SJSA1 (cell line): ENCODE measurements around the gene TMEM244. TPM values are rescaled to one million over a fixed set of nuclear protein-coding genes. Genes with fewer than 3 reads are reported as not detected.
"Not testable (repeated sequence)": the region's sequence is repeated elsewhere in the genome, so short reads cannot be mapped to it uniquely, and the experiment has no call there.

ENCODE experiments used
- DNase-seq, 2 experiments: peaks; one replicate each; pipeline ENCODE4 v3.0.0-alpha.2; 2015 to 2020; ENCODE audit warnings: low spot score in 2 of 2, low read depth in 1 of 2
- H3K27ac ChIP-seq: fragments of 250-450 bp; sonication (Bioruptor Pico); 2 replicates; pipeline ENCODE4 v1.5.1; 2020; ENCODE audit warnings: mild to moderate bottlenecking, moderate library complexity
- H3K27me3 ChIP-seq: fragments of 250-450 bp; sonication (Bioruptor Pico); replicated peaks from 2 replicates; pipeline ENCODE4 v1.5.1; 2020; ENCODE audit warnings: mild to moderate bottlenecking, moderate library complexity
- H3K36me3 ChIP-seq: fragments of 250-450 bp; sonication (Bioruptor Pico); 2 replicates; pipeline ENCODE4 v1.5.1; 2020; ENCODE audit warnings: mild to moderate bottlenecking
- H3K4me1 ChIP-seq: fragments of 250-450 bp; sonication (Bioruptor Pico); replicated peaks from 2 replicates; pipeline ENCODE4 v1.6.1; 2021; ENCODE audit warnings: mild to moderate bottlenecking
- H3K4me3 ChIP-seq: fragments of 250-450 bp; sonication (Bioruptor Pico); 2 replicates; pipeline ENCODE4 v1.5.1; 2020; ENCODE audit warnings: mild to moderate bottlenecking
- H3K9me3 ChIP-seq: fragments of 250-450 bp; sonication (Bioruptor Pico); replicated peaks from 2 replicates; pipeline ENCODE4 v1.5.1; 2020; ENCODE audit warnings: mild to moderate bottlenecking
- total RNA-seq: library from RNA; depleted of rRNA; stranded (reverse); fragments of >200 nt; shearing (Covaris generic); gene quantifications from 2 replicates; pipeline ENCODE4 v1.2.3, GENCODE V29; 2014

Gene TMEM244
- total RNA-seq, 1 experiment from 2014 or later: not detected

DNA sequence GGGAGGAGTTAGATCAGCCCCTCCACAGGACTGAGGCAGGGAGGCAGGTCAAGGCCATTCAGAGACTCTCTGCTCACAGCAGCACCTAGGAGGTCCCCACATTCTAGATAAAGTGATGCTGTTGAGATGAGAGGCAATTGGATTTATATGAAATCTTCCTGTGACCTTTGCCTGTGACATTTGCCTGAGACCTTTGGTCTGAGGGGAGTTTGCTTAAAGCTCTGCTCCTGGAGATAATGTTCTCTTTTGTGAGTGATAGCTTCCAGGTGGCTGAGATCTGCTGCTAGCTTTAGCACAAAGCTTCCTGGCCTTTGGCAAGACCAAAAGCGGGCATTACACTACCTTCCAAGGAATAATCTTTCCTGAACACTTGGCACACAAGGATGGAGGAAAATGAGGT is 43.3 kb downstream of the TMEM244 start:
- no peak overlapping the region for H3K4me3 ChIP-seq
- H3K9me3 ChIP-seq: no peaks in the 10 kb centered on the region
- H3K36me3 ChIP-seq: no peaks in the 10 kb centered on the region
- H3K27me3 ChIP-seq: no peaks in the 10 kb centered on the region
- no peak overlapping the region for H3K27ac ChIP-seq
- no peak for DNase-seq
- H3K4me1 ChIP-seq: no peaks in the 10 kb centered on the region

DNA sequence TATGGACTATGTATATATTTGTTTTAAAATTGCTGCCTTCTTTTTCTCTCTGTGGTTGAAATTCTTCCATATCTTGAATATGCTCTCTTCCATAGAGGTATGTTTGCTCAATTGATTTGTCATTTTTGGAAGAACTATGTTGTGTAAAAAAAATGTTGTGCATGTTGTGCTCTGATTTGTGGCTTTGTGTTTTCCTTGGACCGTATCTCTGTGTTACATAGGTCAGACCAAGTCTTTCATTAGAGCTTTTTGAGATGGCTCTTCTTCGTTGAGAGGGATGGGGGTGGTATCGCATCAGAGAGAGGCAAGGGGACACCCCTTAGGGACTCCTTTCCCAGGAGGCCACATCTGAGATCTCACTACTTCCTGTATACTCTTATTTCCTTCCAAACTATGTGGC is 43.8 kb downstream of the TMEM244 start:
- Histone ChIP-seq H3K4me3 (no peak overlapping the region), H3K27ac (no peak overlapping the region), H3K9me3 (no peaks in the 10 kb centered on the region), H3K4me1 (no peaks in the 10 kb centered on the region), H3K36me3 (no peaks in the 10 kb centered on the region), H3K27me3 (no peaks in the 10 kb centered on the region)
- DNase-seq: no peak

DNA sequence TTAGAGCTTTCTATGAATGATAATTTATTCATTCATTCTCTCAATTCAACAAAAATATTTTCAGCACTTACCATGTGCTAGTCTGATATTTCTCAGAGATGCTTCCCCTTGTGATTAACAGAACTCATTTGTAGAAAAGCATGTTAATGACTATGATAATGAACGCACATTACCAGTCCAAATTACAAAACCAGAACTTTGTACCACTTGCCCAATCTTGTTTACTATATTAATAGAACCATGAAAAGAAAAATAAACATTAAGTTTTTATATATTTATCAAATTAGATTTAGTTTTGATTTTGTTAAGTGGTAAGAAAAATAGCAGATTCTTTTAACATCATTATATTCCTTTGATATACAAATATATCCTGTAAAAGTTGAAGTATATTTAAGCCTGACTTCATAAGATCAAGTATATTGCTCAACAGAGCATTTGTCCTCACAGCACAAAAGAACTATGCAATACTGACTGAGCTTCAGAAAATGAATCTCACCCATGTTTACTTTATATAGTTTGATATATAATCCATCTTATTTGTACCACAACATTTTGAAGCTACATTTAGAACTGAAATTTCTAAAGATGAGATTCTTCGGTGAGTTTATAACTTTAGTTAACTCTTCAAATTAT is 48.9 kb downstream of the TMEM244 start:
- no peak for DNase-seq
- Histone ChIP-seq H3K27ac (no peak overlapping the region), H3K36me3 (no peaks in the 10 kb centered on the region), H3K27me3 (0 out of 2 replicates have a peak, but pooled peaks cover 3% of the 10 kb centered on the region), H3K9me3 (no peaks in the 10 kb centered on the region), H3K4me1 (no peaks in the 10 kb centered on the region), H3K4me3 (no peak overlapping the region)

DNA sequence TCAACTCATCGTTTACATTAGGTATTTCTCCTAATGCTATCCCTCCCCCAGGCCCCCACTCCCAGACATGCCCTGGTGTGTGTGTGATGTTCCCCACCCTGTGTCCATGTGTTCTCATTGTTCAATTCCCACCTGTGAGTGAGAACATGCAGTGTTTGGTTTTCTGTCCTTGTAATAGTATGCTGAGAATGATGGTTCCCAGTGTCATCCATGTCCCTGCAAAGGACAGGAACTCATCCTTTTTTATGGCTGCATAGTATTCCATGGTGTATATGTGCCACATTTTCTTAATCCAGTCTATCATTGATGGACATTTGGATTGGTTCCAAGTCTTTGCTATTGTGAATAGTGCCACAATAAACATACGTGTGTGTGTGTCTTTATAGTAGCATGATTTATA is 54.0 kb downstream of the TMEM244 start:
- H3K4me3 ChIP-seq, H3K27ac ChIP-seq, H3K36me3 ChIP-seq, H3K4me1 ChIP-seq, H3K27me3 ChIP-seq, DNase-seq, H3K9me3 ChIP-seq: not testable (repeated sequence)

DNA sequence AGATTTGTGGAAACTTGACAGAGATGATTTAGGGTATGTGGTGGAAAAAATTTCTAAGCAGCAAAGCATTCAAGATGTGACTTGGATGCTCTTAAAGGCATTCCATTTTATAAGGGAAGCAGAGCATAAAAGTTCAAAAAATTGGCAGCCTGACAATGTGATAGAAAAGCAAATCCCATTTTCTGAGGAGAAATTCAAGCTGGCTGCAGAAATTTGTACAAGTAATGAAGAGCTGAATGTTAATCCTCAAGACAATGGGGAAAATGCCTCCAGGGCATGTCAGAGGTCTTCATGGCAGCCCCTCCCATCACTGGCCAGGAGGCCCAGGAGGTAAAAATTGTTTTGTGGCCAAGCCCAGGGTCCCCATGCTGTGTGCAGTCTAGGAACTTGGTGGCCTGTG is 58.2 kb downstream of the TMEM244 start:
- not testable (repeated sequence) for H3K27ac ChIP-seq, H3K4me1 ChIP-seq, H3K27me3 ChIP-seq, DNase-seq, H3K9me3 ChIP-seq, H3K4me3 ChIP-seq, H3K36me3 ChIP-seq

DNA sequence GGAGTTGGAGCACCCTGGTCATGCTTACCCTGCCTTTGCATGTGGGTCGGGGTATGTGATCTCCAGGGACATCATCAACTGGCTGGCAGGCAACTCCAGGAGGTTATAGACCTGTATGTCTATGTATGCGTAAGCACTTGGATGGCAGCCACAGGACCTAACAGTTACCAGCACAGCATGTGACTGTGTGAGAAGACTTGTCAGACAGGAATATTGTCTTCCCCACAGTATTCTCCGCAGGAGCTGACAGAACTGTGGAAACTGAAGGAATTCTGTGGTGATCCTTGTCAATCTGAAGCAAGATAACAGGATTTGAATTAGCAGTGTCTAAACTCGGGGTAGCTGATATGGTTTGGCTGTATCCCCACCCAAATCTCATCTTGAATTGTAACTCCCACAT is 59.2 kb downstream of the TMEM244 start:
- Histone ChIP-seq H3K36me3 (no peaks in the 10 kb centered on the region), H3K27ac (no peak overlapping the region), H3K27me3 (no peaks in the 10 kb centered on the region), H3K4me1 (no peaks in the 10 kb centered on the region), H3K9me3 (0 out of 2 replicates have a peak, but pooled peaks cover 2% of the 10 kb centered on the region), H3K4me3 (no peak overlapping the region)
- no peak for DNase-seq

DNA sequence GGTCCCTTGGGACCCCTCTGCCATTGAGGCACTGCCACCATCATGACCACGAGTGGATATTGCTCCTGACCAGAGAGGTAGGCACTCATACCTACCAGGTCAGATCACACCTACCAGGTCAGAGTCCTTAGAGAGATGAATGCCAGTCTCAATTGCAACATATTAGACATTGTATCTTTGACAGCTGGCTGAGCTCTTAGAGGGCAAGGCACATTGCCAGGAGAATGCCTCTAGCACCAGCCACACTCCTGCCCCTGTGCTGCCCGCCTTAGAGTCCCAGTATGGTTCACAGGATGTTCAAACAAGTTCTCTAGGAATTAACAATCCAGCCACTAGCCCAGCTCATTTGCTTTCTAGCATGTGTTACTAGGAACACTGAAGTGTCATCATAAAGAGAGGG is 65.9 kb downstream of the TMEM244 start:
- Histone ChIP-seq H3K36me3 (no peaks in the 10 kb centered on the region), H3K27me3 (no peaks in the 10 kb centered on the region), H3K4me1 (no peaks in the 10 kb centered on the region), H3K9me3 (no peaks in the 10 kb centered on the region), H3K4me3 (no peak overlapping the region), H3K27ac (no peak overlapping the region)
- no peak for DNase-seq

DNA sequence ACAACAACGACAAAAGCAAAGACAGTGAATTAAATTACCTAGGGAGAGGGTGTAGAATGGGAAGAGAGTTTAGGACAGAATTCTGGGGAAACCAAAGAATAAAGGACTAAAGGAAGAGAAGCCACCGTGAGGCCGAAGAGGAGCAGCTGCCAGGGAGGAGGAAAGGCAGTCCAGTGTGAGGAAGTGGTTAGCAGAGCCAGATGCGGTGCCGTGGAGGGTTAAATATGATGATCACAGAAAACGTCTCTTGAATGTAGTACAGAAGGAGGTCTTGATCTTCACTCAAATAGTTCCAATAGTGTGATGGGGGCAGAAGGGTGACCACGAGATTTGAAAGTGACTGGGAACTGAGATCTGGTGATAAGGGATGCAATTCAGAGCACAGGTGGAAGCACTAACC is 67.7 kb downstream of the TMEM244 start:
- Histone ChIP-seq H3K4me1 (no peaks in the 10 kb centered on the region), H3K4me3 (no peak overlapping the region), H3K27ac (no peak overlapping the region), H3K36me3 (no peaks in the 10 kb centered on the region), H3K27me3 (no peaks in the 10 kb centered on the region), H3K9me3 (no peaks in the 10 kb centered on the region)
- no peak for DNase-seq

DNA sequence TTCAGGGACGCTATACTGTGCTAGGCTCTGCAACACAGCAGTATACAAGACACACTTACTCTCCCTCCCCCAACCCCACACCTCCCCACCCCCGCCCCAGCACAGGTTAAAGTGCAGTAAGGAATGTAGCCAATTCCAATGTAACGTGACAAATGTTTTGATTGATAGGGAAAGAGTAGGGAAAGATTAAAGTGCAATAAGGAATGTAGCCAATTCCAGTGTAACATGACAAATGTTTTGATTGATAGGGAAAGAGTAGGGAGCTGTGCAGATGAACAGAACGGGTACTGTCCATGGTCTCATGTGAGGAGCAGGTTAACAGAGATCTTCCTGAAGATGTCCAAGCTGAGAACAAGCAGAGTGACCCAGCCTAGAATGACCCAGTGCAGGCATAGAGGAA is 69.1 kb downstream of the TMEM244 start:
- Histone ChIP-seq H3K4me1 (no peaks in the 10 kb centered on the region), H3K27me3 (no peaks in the 10 kb centered on the region), H3K4me3 (no peak overlapping the region), H3K9me3 (no peaks in the 10 kb centered on the region), H3K27ac (no peak overlapping the region), H3K36me3 (no peaks in the 10 kb centered on the region)
- no peak for DNase-seq

DNA sequence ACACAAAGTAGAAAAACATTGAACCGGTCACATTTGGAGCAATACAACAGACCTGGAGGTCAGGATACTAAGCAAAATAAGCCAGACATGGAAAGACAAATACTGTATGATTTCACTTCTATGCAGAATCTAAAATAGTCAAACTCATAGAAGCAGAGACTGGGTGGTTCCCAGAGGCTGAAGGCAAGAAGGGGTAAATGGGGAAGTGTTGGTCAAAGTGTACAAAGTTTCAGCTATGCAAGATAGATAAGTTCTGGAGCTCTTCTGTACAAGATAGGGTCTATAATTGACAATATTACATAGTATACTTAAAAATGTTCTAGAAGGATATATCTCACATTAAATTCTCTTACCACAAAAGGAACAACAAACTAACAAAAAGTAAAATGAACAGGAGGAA is 70.3 kb downstream of the TMEM244 start:
- Histone ChIP-seq H3K36me3 (no peaks in the 10 kb centered on the region), H3K9me3 (no peaks in the 10 kb centered on the region), H3K27me3 (no peaks in the 10 kb centered on the region), H3K27ac (no peak overlapping the region), H3K4me1 (peaks cover 2% of the 10 kb centered on the region; the same call in 1 of the 2 replicates), H3K4me3 (no peak overlapping the region)
- no peak for DNase-seq

DNA sequence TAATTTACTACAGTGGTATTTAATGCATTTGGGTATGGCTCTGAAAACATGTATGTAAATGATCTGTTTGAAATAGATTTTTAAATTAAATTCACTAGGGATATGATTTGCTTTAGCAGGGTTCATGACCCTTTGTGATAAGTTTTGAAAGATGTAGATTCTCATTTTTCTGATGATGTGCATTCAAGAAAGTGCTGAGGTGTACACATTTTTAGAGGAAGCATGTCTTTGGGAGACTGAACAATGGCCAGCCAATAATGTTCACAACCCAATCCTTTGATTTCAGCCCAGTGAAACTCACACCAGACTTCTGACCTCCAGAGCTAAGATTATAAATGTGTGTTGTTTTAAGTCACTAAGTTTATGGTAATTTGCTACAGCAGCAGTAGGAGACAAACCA is 71.1 kb downstream of the TMEM244 start:
- Histone ChIP-seq H3K27me3 (no peaks in the 10 kb centered on the region), H3K4me3 (no peak overlapping the region), H3K36me3 (no peaks in the 10 kb centered on the region), H3K4me1 (peaks cover 8% of the 10 kb centered on the region; the same call in 1 of the 2 replicates), H3K27ac (no peak overlapping the region), H3K9me3 (no peaks in the 10 kb centered on the region)
- DNase-seq: no peak

DNA sequence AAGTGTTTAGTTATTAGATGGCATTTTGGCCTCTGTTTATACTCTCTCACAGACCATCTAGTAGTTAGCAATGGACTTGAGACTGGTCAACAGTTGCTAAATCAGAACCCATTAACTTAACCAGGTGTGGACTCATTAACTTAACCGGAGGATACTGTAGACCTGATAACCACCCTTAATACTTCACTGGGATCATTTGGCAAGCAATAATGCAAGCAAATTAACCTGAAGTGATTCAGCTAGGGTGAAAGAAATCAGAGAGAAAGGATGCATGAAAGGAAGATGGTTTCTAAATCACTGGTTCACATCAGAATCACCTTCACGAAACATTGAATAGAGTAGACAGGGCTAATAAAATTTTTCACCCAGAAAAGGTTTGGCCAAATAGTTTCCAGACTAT is 73.3 kb downstream of the TMEM244 start:
- Histone ChIP-seq H3K4me1 (peaks cover 11% of the 10 kb centered on the region; the same call in 1 of the 2 replicates), H3K27me3 (no peaks in the 10 kb centered on the region), H3K9me3 (no peaks in the 10 kb centered on the region), H3K36me3 (no peaks in the 10 kb centered on the region), H3K27ac (no peak overlapping the region), H3K4me3 (no peak overlapping the region)
- DNase-seq: no peak

DNA sequence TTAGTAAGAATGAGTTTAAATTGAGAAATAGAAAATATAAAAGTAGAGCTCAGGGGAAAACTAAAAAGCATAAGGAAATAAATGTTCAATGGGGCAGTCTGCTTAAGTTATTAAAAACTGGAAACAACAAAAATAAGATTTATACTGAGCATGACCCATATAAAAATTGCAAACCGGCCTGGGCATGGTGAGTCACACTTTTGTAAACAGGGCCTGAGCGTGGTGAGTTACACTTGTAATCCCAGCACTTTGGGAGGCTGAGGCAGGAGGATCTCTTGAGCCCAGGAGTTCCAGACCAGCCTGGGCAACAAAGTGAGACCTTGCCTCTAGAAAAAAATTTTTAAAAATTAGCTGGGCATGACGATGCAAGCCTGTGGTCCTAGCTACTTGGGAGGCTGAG is 74.6 kb downstream of the TMEM244 start:
- no peaks in the 10 kb centered on the region for H3K27me3 ChIP-seq
- H3K27ac ChIP-seq: no peak overlapping the region
- H3K9me3 ChIP-seq: no peaks in the 10 kb centered on the region
- no peak overlapping the region for H3K4me3 ChIP-seq
- peak in 1 of 2 experiments; percentile 7 for DNase-seq
- H3K36me3 ChIP-seq: no peaks in the 10 kb centered on the region
- peaks cover 11% of the 10 kb centered on the region; the same call in 1 of the 2 replicates for H3K4me1 ChIP-seq

DNA sequence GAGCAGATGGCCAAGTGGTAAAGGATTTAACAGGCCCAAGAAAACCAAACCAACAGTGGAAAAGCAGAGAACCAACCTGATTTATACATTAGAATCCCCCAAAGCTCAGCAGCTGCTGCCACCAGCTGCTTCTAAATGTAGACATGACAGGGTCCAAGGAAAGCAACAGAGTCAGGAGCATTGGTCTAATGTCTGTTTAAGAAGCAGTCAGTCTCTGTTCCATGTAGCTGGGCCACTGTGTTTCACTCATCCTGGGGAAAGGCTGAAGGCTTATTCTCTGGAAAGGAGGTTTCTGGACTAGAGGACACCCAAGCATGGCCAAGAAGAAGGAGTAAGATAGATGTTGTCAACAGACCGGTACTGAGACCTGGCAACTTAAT is 75.4 kb downstream of the TMEM244 start:
- no peak for DNase-seq
- Histone ChIP-seq H3K36me3 (no peaks in the 10 kb centered on the region), H3K4me3 (no peak overlapping the region), H3K27me3 (no peaks in the 10 kb centered on the region), H3K27ac (no peak overlapping the region), H3K4me1 (peaks cover 11% of the 10 kb centered on the region; the same call in 1 of the 2 replicates), H3K9me3 (no peaks in the 10 kb centered on the region)
